ENCODE results near the gene SLC35A5.

GRCh38 chr3:112627419-112627818 lies 65.6 kb downstream of the SLC35A5 start:
- no peak for TF ChIP-seq CEBPB (IDR thresholded peaks at IDR 0.05; ENCODE audit: low read depth, low read length)
- no peak for TF ChIP-seq ELK1 (IDR thresholded peaks at IDR 0.05; ENCODE audit: borderline replicate concordance, low read depth, low read length)
- no peak for TF ChIP-seq CTCF (conservative IDR thresholded peaks at IDR 0.05; ENCODE audit: low read depth, low read length)
- TF ChIP-seq RCOR1 (IDR thresholded peaks at IDR 0.05; ENCODE audit: insufficient replicate concordance, low read length) = no peak
- no peak for TF ChIP-seq CHD1 (IDR thresholded peaks at IDR 0.05; ENCODE audit: low read depth, low read length)
- TF ChIP-seq MAFK (IDR thresholded peaks at IDR 0.05; ENCODE audit: low read depth, low read length) = no peak
- TF ChIP-seq SMC3 (IDR thresholded peaks at IDR 0.05; ENCODE audit: low read depth, low read length) = no peak
- TF ChIP-seq POLR2A (IDR thresholded peaks at IDR 0.05; ENCODE audit: low read depth, low read length) = no peak
- TF ChIP-seq MXI1 (IDR thresholded peaks at IDR 0.05; ENCODE audit: borderline replicate concordance, low read depth, low read length) = no peak
- TF ChIP-seq NFE2L2 (IDR thresholded peaks at IDR 0.05; ENCODE audit: low read depth, low read length) = no peak
- no peak for TF ChIP-seq FOS (IDR thresholded peaks at IDR 0.05; ENCODE audit: low read depth, low read length)

Measured in IMR-90 (cell line).